Epithelial cell of proximal tubule (primary cell): ENCODE results near the gene KIF26B. TPM values are rescaled to one million over a fixed set of nuclear protein-coding genes. Genes with fewer than 3 reads are reported as not detected.

Experiments
- DNase-seq: peaks from one replicate; pipeline ENCODE4 v3.0.0-alpha.2; 2011; ENCODE audit warnings: low read depth
- H3K4me3 ChIP-seq: 2 replicates; pipeline ENCODE4 v1.5.1; 2011; ENCODE audit warnings: low read depth, mild to moderate bottlenecking, low read length
- total RNA-seq: library from RNA; depleted of rRNA; stranded (reverse); fragments of >200 nt; gene quantifications from 2 replicates; pipeline ENCODE4 v1.2.3, GENCODE V29; 2015
- TF ChIP-seq, protein P1 (sequence below): conservative IDR thresholded peaks from 2 replicates; pipeline ENCODE4 v1.5.1; 2012; ENCODE audit warnings: low read depth, mild to moderate bottlenecking, low read length

Gene KIF26B
- total RNA-seq, 1 donor from 2014 or later, result 2.8 TPM

DNA sequence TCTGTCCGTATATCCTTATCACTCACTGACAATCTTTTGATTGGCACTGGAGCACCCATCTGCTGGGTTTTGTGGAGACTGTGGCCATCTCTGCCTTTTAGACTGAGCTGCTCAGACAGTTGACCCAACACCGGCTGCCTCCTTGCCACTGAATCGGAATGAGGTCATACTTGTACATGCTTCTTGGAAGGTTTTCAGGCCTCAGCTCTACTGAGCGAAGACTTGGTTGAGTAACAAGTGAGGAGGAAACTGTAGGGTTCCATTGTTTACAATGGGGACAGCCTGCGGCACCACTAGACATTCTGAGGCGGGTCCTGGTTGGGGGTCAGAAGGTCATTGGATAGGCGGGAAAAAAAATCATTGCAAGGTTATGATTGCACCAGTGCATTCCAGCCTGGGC is 320.3 kb downstream of the KIF26B start:
- TF ChIP-seq, protein P1, sequence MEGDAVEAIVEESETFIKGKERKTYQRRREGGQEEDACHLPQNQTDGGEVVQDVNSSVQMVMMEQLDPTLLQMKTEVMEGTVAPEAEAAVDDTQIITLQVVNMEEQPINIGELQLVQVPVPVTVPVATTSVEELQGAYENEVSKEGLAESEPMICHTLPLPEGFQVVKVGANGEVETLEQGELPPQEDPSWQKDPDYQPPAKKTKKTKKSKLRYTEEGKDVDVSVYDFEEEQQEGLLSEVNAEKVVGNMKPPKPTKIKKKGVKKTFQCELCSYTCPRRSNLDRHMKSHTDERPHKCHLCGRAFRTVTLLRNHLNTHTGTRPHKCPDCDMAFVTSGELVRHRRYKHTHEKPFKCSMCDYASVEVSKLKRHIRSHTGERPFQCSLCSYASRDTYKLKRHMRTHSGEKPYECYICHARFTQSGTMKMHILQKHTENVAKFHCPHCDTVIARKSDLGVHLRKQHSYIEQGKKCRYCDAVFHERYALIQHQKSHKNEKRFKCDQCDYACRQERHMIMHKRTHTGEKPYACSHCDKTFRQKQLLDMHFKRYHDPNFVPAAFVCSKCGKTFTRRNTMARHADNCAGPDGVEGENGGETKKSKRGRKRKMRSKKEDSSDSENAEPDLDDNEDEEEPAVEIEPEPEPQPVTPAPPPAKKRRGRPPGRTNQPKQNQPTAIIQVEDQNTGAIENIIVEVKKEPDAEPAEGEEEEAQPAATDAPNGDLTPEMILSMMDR, result no peak
- DNase-seq, result no peak

DNA sequence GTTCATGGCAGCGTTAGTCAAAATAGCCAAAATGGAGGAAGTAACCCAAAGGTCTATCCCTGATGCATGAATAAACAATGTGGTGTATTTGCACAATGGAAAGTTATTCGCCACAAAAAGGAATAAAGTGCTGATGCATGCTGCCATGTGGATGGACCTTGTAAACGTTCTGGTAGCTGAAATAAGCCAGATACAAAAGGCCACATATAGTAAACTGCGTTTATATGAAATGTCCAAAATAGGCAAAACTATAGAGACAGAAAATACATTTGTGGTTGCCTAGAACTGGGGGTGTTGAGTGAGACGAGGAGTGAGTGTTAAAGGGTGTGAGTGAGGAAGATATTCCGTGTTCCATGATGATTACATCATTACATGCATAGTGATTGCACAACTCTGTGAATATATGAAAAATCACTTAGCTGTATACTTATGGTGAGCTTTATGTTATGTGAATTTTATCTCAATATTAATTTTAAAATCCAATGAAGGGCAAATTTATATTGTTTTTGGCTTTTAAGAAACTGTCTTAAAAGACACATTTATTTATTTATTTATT is 321.3 kb downstream of the KIF26B start:
- TF ChIP-seq, protein P1, result no peak
- no peak for DNase-seq
- H3K4me3 ChIP-seq, result no peak overlapping the region

More for the DNA sequence above, 320.3 kb downstream of the KIF26B start:
- H3K4me3 ChIP-seq, result no peak overlapping the region

DNA sequence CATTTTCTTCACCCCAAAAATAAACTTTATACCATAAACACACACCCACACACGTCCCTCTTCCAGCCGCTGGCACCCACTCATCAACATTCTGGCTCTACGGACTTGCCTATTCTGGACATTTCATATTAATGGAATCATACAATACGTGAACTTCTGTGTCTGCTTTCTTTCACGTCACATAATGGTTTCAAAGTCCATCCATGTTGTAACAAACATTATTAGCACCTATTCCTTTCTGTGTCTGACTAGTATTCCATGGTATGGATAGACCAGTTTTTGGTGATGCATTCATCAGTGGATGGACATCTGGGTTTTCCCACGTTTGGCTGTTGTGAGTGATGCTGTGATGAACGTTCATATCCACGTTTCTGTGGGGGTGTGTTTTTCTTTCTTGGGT is 323.2 kb downstream of the KIF26B start:
- DNase-seq, result no peak
- no peak overlapping the region for H3K4me3 ChIP-seq
- TF ChIP-seq, protein P1, result no peak

DNA sequence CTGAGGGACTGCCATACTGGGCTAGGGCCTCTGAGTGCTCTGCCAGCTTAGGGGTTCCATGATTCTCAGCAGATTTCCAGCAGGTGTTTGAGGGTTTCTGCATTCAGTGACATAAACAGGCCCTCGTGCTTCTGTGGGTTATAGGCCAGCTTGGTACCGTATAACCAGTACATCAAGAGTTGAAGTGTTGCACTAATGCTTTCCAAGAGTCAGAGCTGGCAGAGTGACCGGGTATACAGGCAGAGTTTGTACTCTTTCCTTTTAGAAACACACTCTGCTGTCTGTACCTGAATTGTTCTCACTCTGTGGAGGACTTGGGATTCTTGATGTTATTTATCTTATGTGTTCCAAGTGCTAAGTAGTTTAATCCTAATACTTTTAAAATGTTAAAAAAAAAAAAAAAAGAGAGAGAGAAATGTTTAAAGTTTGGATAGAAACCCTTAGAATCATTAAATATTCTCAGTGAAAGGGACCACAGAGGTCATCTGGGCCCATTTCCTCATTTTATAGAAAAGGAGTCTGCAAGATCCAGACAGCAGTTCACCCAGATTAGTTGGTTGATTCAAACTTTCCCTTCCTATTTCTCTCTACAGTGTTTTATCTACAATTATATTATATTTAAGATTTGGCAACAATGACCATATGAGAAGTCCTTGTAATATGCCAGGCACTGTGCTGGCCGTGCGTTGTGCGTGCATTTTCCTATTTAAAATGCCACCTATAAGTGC is 325.8 kb downstream of the KIF26B start:
- H3K4me3 ChIP-seq, result no peak overlapping the region
- TF ChIP-seq, protein P1, result no peak
- DNase-seq, result no peak

DNA sequence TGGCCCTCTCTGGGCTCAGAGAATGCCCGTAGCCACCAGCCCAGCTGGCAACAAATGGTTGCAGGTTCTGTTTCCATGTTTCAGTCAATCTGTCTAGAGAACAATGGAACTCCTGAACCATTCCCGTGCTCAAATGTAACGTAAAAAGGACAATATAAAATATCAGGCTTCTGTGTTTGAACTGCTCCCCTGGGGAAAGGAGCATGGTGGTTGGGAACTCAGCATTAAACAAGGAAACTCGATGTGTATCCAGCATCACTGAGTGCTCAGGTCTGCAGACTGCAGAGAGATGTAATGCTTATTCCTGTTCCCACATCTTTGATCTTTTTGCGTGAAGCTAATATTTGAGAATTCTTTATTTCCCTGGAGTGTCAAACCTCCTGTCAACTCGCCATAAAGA is 326.5 kb downstream of the KIF26B start:
- no peak for DNase-seq
- no peak overlapping the region for H3K4me3 ChIP-seq
- TF ChIP-seq, protein P1, result no peak

DNA sequence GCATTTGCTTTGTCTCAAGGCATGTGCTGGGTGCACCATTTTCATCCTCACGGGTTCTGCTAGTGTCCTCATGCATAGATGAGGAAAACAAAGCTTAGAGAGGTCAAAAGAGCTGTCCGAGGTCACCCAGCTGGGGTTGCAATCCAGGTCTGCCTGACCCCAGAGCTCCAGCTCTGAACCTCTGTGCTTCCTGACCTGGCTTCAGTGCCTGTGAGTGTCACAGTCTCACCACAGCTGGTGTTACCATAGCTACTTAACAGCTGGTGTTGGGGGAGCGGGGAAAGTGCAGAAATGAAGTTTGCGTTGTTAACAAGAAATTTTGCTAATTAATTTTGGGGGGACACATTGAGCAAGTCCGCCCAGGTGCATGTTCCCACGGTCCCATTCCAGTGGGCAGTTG is 328.5 kb downstream of the KIF26B start:
- no peak for DNase-seq
- TF ChIP-seq, protein P1, result no peak
- H3K4me3 ChIP-seq, result no peak overlapping the region

DNA sequence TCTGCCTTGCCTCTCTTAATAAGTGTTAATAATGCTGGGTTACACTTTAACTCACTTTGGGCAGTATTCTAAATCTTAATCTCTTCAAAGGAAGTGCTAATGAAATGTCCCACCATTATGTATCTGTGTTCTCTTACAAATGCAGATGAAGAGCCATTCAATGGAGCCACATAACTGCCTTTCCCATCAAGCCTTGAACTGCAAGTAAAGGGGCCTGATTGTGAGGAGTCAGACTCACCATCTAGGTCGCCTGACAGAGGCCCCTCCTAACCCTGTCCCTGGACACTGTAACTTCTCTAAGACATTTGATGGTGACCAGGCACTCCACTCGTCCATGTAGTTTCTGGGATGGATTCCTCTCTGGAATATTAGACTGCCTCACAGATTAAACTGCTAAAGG is 329.4 kb downstream of the KIF26B start:
- TF ChIP-seq, protein P1, result no peak
- no peak overlapping the region for H3K4me3 ChIP-seq

More for the DNA sequence above, 329.4 kb downstream of the KIF26B start:
- no peak for DNase-seq
